H1 (cell line): ENCODE results near the gene BCL2. TPM values are rescaled to one million over a fixed set of nuclear protein-coding genes. Genes with fewer than 3 reads are reported as not detected.

Experiments
- CHD2 ChIP-seq: IDR thresholded peaks from 2 replicates; pipeline ENCODE4 v1.6.1; 2012; ENCODE audit warnings: low read length, improper control_type of control experiment
- EZH2 ChIP-seq: fragments of 200-600 bp; sonication (generic); IDR thresholded peaks from 2 replicates; pipeline ENCODE4 v1.7.1; 2012; ENCODE audit warnings: low read depth, mild to moderate bottlenecking, moderate library complexity, low read length, inconsistent platforms; ENCODE audit not compliant: severe bottlenecking
- RXRA ChIP-seq: IDR thresholded peaks from 2 replicates; pipeline ENCODE4 v1.6.1; 2011; ENCODE audit warnings: low read depth, mild to moderate bottlenecking, low read length, moderate library complexity; ENCODE audit not compliant: insufficient read depth
- SUZ12 ChIP-seq: fragments of 200-600 bp; sonication (generic); IDR thresholded peaks from 2 replicates; pipeline ENCODE4 v1.6.1; 2012; ENCODE audit warnings: mild to moderate bottlenecking, inconsistent platforms, low read length, moderate library complexity, mixed read lengths
- TAF1 ChIP-seq: IDR thresholded peaks from 2 replicates; pipeline ENCODE4 v1.6.1; 2011; ENCODE audit warnings: mild to moderate bottlenecking, low read depth, low read length
- TCF12 ChIP-seq: IDR thresholded peaks from 2 replicates; pipeline ENCODE4 v1.6.1; 2011; ENCODE audit warnings: low read depth, mild to moderate bottlenecking, low read length
- polyA plus RNA-seq, 7 experiments: library from polyadenylated mRNA; depleted of rRNA in 3 of 7; stranded (reverse) in 5 of 7; unstranded in 2 of 7; fragments of >200 nt in 5 of 7; fragments of 200-250 nt in 2 of 7; gene quantifications; 1 replicate in 5 of 7; 2 replicates in 1 of 7; 4 replicates in 1 of 7; pipeline versions ENCODE4 v1.2.1 to v1.2.3, GENCODE V29; 2011 to 2013; ENCODE audit warnings: missing spikeins in 2 of 7, mixed read lengths in 2 of 7
- total RNA-seq: library from RNA; stranded (reverse); fragmentation: NEBNext Ultra II Directional; extraction: Animal tissue kit (Norgen Biotek cat#: 25700); gene quantifications from 2 replicates; pipeline ENCODE4 v1.2.1, GENCODE V29; 2021

Gene BCL2
- total and polyA plus RNA-seq, 2 of the 8 experiments (the other 6 are each of a cell fraction or from before 2014, with no cell fraction given): 0.59 to 4.5 TPM

DNA sequence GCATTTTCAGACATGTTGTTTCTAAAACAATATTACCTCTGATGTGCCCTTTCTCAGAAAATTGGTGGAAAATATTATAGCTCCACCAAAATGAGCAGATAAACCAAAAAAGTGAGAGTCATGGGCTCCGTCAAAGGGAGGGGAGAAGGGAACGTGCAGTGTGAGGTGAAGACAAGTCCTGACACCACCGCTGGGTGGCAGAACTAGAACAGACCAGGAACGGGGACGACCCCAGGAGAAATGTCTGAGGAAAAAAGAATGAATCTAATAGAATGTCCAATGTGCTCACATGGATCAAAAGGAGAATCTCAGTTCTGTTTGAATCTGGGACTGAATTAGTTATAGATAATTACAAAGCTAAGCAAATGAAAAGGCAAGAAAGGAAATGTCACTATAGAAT, 22.6 kb upstream of the BCL2 start (continued):
- TF ChIP-seq EZH2: no peak
- no peak for TF ChIP-seq TAF1
- TF ChIP-seq CHD2: no peak
- TF ChIP-seq TCF12: no peak
- no peak for TF ChIP-seq SUZ12
- TF ChIP-seq RXRA: no peak
